Germinal center (tissue), 1 donor: ENCODE results near the gene F2RL3.
A peak's percentile ranks its signal among the peaks of the same experiment; 100 is the strongest.
"Not testable (repeated sequence)": the region's sequence is repeated elsewhere in the genome, so short reads cannot be mapped to it uniquely, and the experiment has no call there.

ENCODE experiments used
- DNase-seq: peaks from one replicate; pipeline ENCODE4 v3.0.0; 2012; ENCODE audit warnings: mixed read lengths, low spot score

The F2RL3 gene

DNA sequence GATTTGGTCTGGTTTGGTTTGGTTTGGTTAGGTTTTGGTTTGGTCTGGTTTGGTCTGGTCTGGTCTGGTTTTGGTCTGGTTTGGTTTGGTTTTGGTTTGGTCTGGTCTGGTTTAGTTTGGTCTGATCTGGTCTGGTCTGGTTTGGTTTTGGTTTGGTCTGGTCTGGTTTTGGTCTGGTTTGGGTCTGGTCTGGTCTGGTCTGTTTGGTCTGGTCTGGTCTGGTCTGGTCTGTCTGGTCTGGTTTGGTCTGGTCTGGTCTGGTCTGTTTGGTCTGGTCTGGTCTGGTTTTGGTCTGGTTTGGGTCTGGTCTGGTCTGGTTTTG, 13.9 kb upstream of the F2RL3 start:
- DNase-seq = not testable (repeated sequence)

- DNase-seq = no peak
Observed at GRCh38 chr19:16875584-16876555, 12.9 kb upstream of the F2RL3 start.

DNA sequence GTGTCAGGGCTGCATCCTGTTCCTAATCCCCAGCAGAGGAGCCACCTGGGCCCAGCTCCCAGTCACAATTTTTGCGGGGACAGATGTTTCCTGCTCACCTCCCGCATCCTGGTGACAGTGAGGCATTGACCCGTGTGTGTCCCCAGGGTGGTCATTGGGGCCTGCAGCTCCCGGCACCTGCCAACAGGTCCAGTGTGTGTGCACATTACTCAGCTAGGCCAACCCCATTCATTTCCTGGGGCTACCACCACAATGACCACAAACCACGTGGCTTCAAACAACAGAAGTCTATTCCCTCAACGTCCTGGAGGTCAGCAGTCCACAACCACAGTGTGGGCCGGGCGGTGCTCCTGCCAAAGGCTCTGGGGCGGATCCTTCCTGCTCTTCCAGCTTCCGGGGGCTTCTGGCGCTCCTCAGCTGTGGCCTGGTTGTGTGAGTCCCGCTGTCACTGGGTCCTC, 11.9 kb upstream of the F2RL3 start:
- DNase-seq = no peak

- no peak for DNase-seq
Observed at GRCh38 chr19:16877581-16877980, 11.2 kb upstream of the F2RL3 start.

GRCh38 chr19:16878181-16878965, 10.4 kb upstream of the F2RL3 start:
- no peak for DNase-seq

DNA sequence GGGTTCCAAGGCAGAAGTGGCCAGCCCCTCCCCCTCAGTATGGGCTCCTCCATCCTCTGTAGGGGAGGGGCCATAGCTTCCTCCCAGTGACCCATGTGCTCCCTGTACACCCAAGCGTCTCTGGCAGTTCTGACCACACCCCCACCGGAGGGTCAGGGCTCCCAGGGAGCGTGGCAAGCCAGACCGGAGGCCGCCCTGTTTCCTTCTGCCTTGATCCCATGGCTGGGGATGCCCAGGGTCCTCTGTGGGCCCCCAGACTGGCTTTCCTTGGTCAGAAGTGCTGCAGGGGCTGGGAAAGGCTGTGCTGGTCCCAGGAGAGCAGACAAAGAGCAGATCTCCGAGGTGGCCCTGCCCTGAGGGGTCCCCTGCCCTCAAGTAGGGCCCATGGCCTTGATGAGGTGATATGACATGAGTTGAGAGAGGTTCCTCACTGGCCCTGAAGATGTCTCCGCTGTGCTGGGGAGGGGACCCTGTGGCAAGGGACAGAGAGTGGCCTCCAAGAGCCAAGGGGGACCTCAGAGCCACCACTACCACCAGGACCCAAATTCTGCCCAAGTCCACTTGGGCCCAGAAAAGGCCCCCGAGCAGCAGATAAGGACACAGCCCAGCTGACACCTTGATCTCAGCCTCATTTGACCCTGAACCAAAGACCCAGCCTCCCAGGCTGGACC, 7.8 kb upstream of the F2RL3 start:
- no peak for DNase-seq

DNA sequence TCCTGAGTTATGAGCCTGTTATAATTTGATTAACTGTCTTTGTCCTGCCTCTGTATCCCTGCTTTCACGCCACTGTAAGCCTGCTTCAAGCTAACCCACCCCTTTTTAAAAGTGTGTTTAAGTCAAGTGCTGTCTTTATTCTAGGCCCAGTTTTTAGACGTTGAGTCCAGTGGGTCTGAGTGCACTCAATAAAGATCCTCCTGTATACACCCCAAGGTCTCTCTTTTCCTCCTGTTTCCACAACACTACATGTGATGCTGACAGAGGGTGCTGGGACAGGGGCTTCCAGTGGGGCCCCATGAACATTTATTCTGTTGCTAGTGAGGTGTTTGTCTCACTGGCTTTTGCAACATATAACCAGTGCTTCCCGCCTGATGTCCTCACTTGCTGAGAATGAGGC, 6.7 kb upstream of the F2RL3 start:
- no peak for DNase-seq

DNA sequence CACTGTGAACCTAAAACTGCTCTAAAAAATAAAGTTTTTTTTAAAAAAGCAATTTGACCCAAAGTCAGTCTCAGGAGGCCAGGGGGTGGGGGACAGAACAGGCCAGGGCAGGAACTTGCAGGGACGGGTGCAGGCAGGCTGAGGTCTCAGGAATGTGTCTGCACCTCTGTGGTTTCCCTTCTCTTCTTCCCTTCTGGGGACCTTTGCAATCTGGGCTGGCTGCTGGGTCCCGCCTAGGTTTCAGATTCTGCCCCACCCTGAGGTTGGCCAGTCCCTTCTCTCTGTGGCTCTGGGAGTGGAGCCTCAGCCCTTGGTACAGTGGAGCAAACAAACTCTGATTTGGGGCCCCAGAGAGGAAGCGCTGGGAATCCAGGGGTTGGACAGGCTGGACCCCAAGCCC, 5.3 kb upstream of the F2RL3 start:
- DNase-seq = no peak

- DNase-seq = no peak
Observed at GRCh38 chr19:16885166-16885565, 3.6 kb upstream of the F2RL3 start.

DNA sequence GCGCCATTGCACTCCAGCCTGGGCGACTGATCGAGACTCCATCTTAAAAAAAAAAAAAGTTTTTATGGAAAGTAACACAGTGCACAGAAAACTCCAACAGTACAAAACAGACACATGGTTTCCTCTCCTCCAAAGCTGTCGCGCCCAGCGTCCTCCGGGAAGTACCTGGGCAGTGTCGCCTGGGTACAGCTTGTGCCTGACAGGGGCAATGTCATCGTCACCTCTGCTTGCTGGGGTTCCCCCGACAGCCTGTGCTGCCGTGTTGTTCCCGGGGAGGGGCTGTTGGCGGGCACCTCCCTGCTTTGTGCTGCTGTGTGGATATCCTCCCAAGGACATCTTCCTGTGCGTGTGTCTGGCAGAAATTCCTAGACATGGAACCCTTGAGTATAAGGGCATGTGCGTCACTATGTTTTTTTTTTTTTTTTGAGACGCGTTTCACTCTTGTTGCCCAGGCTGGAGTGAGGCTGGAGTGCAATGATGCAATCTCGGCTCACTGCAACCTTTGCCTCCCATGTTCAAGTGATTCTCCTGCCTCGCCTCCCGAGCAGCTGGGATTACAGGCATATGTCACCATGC, 2.4 kb upstream of the F2RL3 start:
- no peak for DNase-seq

GRCh38 chr19:16887353-16888265, 1.2 kb upstream of the F2RL3 start:
- no peak for DNase-seq

GRCh38 chr19:16889366-16889882, 625 bp downstream of the F2RL3 start:
- DNase-seq = no peak

DNA sequence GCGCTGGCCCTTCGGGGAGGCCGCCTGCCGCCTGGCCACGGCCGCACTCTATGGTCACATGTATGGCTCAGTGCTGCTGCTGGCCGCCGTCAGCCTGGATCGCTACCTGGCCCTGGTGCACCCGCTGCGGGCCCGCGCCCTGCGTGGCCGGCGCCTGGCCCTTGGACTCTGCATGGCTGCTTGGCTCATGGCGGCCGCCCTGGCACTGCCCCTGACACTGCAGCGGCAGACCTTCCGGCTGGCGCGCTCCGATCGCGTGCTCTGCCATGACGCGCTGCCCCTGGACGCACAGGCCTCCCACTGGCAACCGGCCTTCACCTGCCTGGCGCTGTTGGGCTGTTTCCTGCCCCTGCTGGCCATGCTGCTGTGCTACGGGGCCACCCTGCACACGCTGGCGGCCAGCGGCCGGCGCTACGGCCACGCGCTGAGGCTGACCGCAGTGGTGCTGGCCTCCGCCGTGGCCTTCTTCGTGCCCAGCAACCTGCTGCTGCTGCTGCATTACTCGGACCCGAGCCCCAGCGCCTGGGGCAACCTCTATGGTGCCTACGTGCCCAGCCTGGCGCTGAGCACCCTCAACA, 1.2 kb downstream of the F2RL3 start:
- no peak for DNase-seq

DNA sequence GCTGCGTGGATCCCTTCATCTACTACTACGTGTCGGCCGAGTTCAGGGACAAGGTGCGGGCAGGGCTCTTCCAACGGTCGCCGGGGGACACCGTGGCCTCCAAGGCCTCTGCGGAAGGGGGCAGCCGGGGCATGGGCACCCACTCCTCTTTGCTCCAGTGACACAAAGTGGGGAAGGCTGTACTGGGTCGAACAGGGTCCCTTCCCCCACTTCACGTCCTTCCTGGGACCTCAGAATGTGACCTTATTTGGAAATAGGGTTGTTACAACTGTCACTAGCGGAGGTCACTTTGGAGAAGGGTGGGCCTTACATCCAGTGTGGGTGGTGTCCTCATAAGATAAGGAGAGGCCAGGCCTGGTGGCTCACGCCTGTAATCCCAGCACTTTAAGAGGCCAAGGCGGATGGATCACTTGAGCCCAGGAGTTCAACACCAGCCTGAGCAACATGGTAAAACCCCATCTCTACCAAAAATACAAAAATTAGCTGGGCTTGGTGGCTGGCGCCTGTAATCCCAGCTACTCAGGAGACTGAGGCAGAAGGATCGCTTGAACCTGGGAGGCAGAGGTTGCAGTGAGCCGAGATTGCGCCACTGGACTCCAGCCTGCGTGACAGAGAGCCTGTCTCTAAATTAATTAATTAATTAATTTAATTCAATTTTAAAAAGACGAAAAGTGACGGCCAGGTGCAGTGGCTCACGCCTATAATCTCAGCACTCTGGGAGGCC, 1.8 kb downstream of the F2RL3 start:
- no peak for DNase-seq

GRCh38 chr19:16891696-16892382, 3.0 kb downstream of the F2RL3 start:
- no peak for DNase-seq

DNA sequence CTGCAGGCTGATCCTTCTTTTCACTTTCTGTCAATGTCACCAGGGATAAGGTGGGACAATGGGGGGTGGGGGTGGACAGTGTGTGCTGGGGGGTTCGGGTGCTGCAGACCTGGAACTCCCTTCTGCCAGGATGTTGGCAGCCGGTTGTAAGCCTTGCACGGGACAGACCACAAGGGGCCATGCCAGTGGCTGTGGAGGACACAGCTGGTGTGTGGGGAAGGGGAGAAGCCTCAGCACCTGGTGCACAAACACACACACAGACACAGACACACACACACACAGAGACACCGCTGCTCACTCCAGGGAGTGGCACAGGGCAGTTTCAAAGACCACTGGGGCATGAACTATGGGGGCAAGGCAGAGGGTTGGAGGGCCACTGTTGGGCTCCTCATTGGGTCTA, 3.6 kb downstream of the F2RL3 start:
- no peak for DNase-seq

- DNase-seq = no peak
Observed at GRCh38 chr19:16892868-16893685, 4.3 kb downstream of the F2RL3 start.

- peak; percentile 73 for DNase-seq
Observed at GRCh38 chr19:16893686-16893989, 4.8 kb downstream of the F2RL3 start.

GRCh38 chr19:16894080-16894479, 5.3 kb downstream of the F2RL3 start:
- DNase-seq = peak; percentile 46
